Activated CD4-positive, alpha-beta memory T cell treated with anti-CD3 and anti-CD28 coated beads for 36 hours (primary cell): ENCODE measurements around the gene ATXN2. TPM values are rescaled to one million over a fixed set of nuclear protein-coding genes. Genes with fewer than 3 reads are reported as not detected.

ENCODE experiments used
- CTCF ChIA-PET: fragments of 350-600 bp; sonication (Branson Sonifier 250); formaldehyde crosslinking; loops from one replicate; lab custom pipeline; 2021; ENCODE audit warnings: antibody characterized with exemption, inconsistent platforms; lab: Charles Lee
- POLR2A ChIA-PET: fragments of 350-600 bp; sonication (Branson Sonifier 250); formaldehyde crosslinking; loops from one replicate; lab custom pipeline; 2021; ENCODE audit warnings: antibody characterized with exemption; lab: Charles Lee
- DNase-seq: peaks from one replicate; pipeline ENCODE4 v3.0.0-alpha.2; 2020
- H3K27ac Mint-ChIP-seq: one replicate; pipeline ENCODE4 v1.8.0; 2021; ENCODE audit warnings: mixed read lengths
- H3K27me3 Mint-ChIP-seq: one replicate; pipeline ENCODE4 v1.8.0; 2021; ENCODE audit warnings: mixed read lengths
- H3K36me3 Mint-ChIP-seq: one replicate; pipeline ENCODE4 v1.8.0; 2021; ENCODE audit warnings: mixed read lengths
- H3K4me1 Mint-ChIP-seq: one replicate; pipeline ENCODE4 v1.8.0; 2021; ENCODE audit warnings: low read depth, mixed read lengths
- H3K4me3 Mint-ChIP-seq: one replicate; pipeline ENCODE4 v1.8.0; 2021; ENCODE audit warnings: mild to moderate bottlenecking, mixed read lengths
- H3K9me3 Mint-ChIP-seq: one replicate; pipeline ENCODE4 v1.8.0; 2021; ENCODE audit warnings: mixed read lengths
- intact Hi-C: fragments of 100-400 bp; cut with micrococcal nuclease; formaldehyde crosslinking; loops from one replicate; pipeline ENCODE4 v1.15.1; 2023
- total RNA-seq, 2 experiments: library from RNA; stranded (reverse); gene quantifications; one replicate each; pipeline ENCODE4 v1.2.3, GENCODE V29; 2021

Gene ATXN2
- total RNA-seq, 2 experiments from 2014 or later, result 38.2 to 39.4 TPM

GRCh38 chr12:111440631-111441030 is 158.5 kb downstream of the ATXN2 start:
- H3K4me3 Mint-ChIP-seq, result no peak overlapping the region
- H3K27ac Mint-ChIP-seq, result no peak overlapping the region
- H3K27me3 Mint-ChIP-seq, result no peaks in the 10 kb centered on the region
- intact Hi-C loops, result loop anchor here (10.0 kb wide), 1 partner anchor 244 kb away; the partner anchor contains the start of genes ACAD10 and BRAP
- ChIA-PET CTCF (interaction anchor here (0.7 to 28.6 kb wide), 3 partner anchors 11 to 36 kb away, joined by 4 to 1161 read pairs (median 19); partner anchors contain the start of gene SH2B3), POLR2A (no interaction called here)
- H3K36me3 Mint-ChIP-seq, result peaks cover 15% of the 10 kb centered on the region
- peaks cover 92% of the 10 kb centered on the region for H3K4me1 Mint-ChIP-seq
- no peak for DNase-seq
- H3K9me3 Mint-ChIP-seq, result no peaks in the 10 kb centered on the region

GRCh38 chr12:111440152-111440551 is 159.0 kb downstream of the ATXN2 start:
- ChIA-PET POLR2A (no interaction called here), CTCF (interaction anchor here (3.3 to 28.6 kb wide), 2 partner anchors 12 to 36 kb away, joined by 19 to 1161 read pairs; partner anchors contain the start of gene SH2B3)
- no peak for DNase-seq
- H3K4me3 Mint-ChIP-seq, result no peak overlapping the region
- H3K4me1 Mint-ChIP-seq, result peaks cover 92% of the 10 kb centered on the region
- H3K27ac Mint-ChIP-seq, result peak overlapping the region; percentile 7
- H3K36me3 Mint-ChIP-seq, result peaks cover 15% of the 10 kb centered on the region
- intact Hi-C loops, result loop anchor here (10.0 kb wide), 1 partner anchor 245 kb away; the partner anchor contains the start of genes ACAD10 and BRAP
- H3K27me3 Mint-ChIP-seq, result no peaks in the 10 kb centered on the region
- no peaks in the 10 kb centered on the region for H3K9me3 Mint-ChIP-seq

- Mint-ChIP-seq H3K36me3 (peaks cover 15% of the 10 kb centered on the region), H3K4me1 (peaks cover 92% of the 10 kb centered on the region), H3K9me3 (no peaks in the 10 kb centered on the region), H3K27me3 (no peaks in the 10 kb centered on the region), H3K4me3 (no peak overlapping the region), H3K27ac (peak overlapping the region; percentile 18)
- peak; percentile 3 for DNase-seq
- intact Hi-C loops, result loop anchor here (10.0 kb wide), 2 partner anchors 245 to 665 kb away; partner anchors contain the start of genes ACAD10 and BRAP
- ChIA-PET POLR2A (interaction anchor here (1.5 kb wide), 1 partner anchor 9 kb away, joined by 4 read pairs; no protein-coding TSS in a partner anchor), CTCF (interaction anchor here (3.3 to 28.6 kb wide), 2 partner anchors 12 to 35 kb away, joined by 19 to 1161 read pairs; partner anchors contain the start of gene SH2B3)
These were observed 159.4 kb downstream of the ATXN2 start for GRCh38 chr12:111439657-111440151.

DNA sequence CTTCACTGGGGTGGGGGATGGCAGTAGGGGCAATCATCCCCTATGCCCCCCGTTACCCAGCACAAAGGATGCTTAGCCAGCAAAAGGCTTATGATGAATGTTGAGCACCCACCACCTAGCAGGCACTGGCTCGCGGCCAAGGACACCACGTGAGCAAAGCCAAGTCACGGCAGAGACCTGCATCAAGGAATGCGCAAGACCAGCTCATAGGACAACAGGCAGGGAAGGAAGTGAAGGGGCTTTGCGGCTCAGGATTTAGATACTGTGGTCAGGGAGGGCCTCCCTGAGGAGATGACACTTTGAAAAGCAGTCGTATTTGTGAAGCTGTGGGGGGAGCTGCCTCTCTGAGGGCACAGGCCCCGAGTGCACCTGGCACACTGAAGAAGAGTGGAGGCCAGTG is 160.6 kb downstream of the ATXN2 start:
- ChIA-PET POLR2A (interaction anchor here (1.5 kb wide), 1 partner anchor 10 kb away, joined by 4 read pairs; no protein-coding TSS in a partner anchor), CTCF (interaction anchor here (28.6 kb wide), 1 partner anchor 34 kb away, joined by 1161 read pairs; the partner anchor contains the start of gene SH2B3)
- Mint-ChIP-seq H3K27ac (peak overlapping the region; percentile 63), H3K9me3 (no peaks in the 10 kb centered on the region), H3K27me3 (no peaks in the 10 kb centered on the region), H3K36me3 (peaks cover 15% of the 10 kb centered on the region), H3K4me1 (peaks cover 91% of the 10 kb centered on the region), H3K4me3 (no peak overlapping the region)
- intact Hi-C loops, result loop anchor here (10.0 kb wide), 1 partner anchor 664 kb away; no protein-coding TSS in a partner anchor
- peak; percentile 69 for DNase-seq

DNA sequence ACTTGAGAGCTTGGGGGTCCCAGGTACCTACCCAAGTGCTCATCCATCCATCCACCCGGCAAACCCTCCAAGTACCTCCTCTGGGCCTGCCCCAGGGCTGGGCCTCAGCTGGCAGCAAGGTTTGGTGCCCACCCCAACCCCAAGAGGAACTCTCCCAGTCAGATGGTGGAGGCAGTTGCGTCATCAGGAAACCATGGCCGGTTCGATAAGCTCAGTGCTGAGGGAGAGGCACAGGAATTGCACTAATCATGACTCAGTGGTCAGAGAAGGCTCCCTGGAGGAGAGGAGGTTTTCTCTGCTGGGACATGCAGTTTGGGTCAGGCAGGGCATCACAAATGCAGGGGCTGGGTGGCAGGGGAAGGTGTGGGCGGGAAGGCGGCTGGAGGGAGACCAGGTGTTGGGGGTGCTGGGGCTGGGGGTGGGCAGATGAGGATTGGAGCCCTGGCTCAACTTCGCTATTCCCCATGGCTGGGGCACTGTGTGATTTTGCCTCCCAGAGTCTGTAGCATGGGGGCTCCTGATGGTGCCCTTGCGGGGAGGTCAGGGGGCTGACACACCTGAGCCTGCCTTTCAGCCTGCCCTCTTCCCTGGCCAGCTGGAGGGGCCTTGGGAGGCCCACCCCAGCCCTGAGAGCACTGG is 161.2 kb downstream of the ATXN2 start:
- ChIA-PET POLR2A (no interaction called here), CTCF (interaction anchor here (28.6 kb wide), 1 partner anchor 33 kb away, joined by 1161 read pairs; the partner anchor contains the start of gene SH2B3)
- H3K4me1 Mint-ChIP-seq, result peaks cover 91% of the 10 kb centered on the region
- intact Hi-C loops, result loop anchor here (10.0 kb wide), 1 partner anchor 663 kb away; no protein-coding TSS in a partner anchor
- peaks cover 15% of the 10 kb centered on the region for H3K36me3 Mint-ChIP-seq
- no peaks in the 10 kb centered on the region for H3K9me3 Mint-ChIP-seq
- no peaks in the 10 kb centered on the region for H3K27me3 Mint-ChIP-seq
- peak overlapping the region; percentile 71 for H3K27ac Mint-ChIP-seq
- no peak overlapping the region for H3K4me3 Mint-ChIP-seq
- no peak for DNase-seq

GRCh38 chr12:111436811-111437210 is 162.3 kb downstream of the ATXN2 start:
- peaks cover 16% of the 10 kb centered on the region for H3K36me3 Mint-ChIP-seq
- H3K9me3 Mint-ChIP-seq, result no peaks in the 10 kb centered on the region
- peak overlapping the region; percentile 62 for H3K27ac Mint-ChIP-seq
- ChIA-PET CTCF (interaction anchor here (28.6 kb wide), 1 partner anchor 32 kb away, joined by 1161 read pairs; the partner anchor contains the start of gene SH2B3), POLR2A (no interaction called here)
- H3K4me1 Mint-ChIP-seq, result peaks cover 91% of the 10 kb centered on the region
- no peaks in the 10 kb centered on the region for H3K27me3 Mint-ChIP-seq
- no peak overlapping the region for H3K4me3 Mint-ChIP-seq
- intact Hi-C loops, result loop anchor here (10.0 kb wide), 1 partner anchor 662 kb away; no protein-coding TSS in a partner anchor
- DNase-seq, result no peak

DNA sequence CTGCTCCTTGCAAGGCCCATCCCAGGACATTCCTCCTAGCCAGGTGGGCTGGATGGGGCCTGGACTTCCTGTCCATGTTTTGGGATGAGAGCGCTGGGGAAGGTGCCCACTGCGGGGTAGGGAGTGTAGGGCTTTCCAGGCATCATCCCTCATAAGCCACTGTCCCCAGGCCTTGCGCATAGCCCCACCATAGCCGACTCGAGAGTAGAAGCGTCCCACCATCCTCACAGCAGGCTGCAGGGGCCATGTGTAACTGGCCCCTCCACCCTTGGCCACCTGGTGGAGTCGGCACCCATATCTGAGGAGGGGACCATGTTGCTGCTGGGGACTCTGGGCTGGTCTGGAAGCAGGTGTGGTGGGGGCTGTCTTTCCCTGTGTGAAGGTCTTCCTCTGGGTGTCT is 162.8 kb downstream of the ATXN2 start:
- no peaks in the 10 kb centered on the region for H3K9me3 Mint-ChIP-seq
- no peaks in the 10 kb centered on the region for H3K27me3 Mint-ChIP-seq
- peak overlapping the region; percentile 20 for H3K4me3 Mint-ChIP-seq
- peaks cover 16% of the 10 kb centered on the region for H3K36me3 Mint-ChIP-seq
- ChIA-PET POLR2A (interaction anchor here (1.3 to 3.6 kb wide), 3 partner anchors 8 to 29 kb away, joined by 3 to 42 read pairs (median 9); no protein-coding TSS in a partner anchor), CTCF (interaction anchor here (2.5 to 28.6 kb wide), 3 partner anchors 9 to 32 kb away, joined by 32 to 1161 read pairs (median 46); partner anchors contain the start of gene SH2B3)
- peaks cover 91% of the 10 kb centered on the region for H3K4me1 Mint-ChIP-seq
- H3K27ac Mint-ChIP-seq, result peak overlapping the region; percentile 60
- DNase-seq, result no peak
- intact Hi-C loops, result loop anchor here (10.0 kb wide), 1 partner anchor 661 kb away; no protein-coding TSS in a partner anchor

DNA sequence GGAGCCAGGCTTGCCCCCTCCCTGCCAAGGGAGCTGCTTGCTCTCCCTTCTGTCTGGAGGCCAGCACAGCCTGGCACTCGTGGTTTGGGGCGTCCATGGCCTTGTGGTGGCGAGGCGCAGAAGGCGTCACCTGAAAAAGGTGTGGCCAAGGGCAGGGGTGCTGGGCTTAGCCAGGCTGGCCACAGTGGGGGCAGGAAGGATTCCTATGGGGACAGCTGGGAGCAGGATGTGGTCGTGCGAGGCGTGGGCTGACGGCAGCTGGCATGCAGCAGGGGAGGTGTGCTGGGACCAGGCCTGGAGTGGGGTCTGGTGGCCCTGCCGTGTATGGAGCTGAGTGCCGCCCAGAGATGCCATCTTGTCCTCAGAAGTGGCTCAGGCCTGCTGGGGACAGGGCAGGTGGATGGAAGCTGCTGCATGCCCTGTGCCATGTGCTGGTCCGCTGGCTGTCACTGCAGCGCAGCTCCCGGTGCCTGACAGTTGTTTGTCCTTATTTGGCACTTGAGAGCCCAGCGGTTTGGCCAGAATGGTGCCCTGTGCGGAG is 163.4 kb downstream of the ATXN2 start:
- Mint-ChIP-seq H3K36me3 (peaks cover 14% of the 10 kb centered on the region), H3K4me1 (peaks cover 90% of the 10 kb centered on the region), H3K27ac (peak overlapping the region; percentile 92), H3K4me3 (peak overlapping the region; percentile 43), H3K27me3 (no peaks in the 10 kb centered on the region), H3K9me3 (no peaks in the 10 kb centered on the region)
- ChIA-PET CTCF (interaction anchor here (2.5 to 28.6 kb wide), 3 partner anchors 9 to 31 kb away, joined by 32 to 1161 read pairs (median 46); partner anchors contain the start of gene SH2B3), POLR2A (interaction anchor here (1.2 to 3.6 kb wide), 6 partner anchors 9 to 36 kb away, joined by 3 to 42 read pairs (median 7); no protein-coding TSS in a partner anchor)
- peak; percentile 48 for DNase-seq
- intact Hi-C loops, result loop anchor here (1.0 to 10.0 kb wide), 3 partner anchors 10 to 661 kb away; partner anchors contain the start of gene SH2B3

DNA sequence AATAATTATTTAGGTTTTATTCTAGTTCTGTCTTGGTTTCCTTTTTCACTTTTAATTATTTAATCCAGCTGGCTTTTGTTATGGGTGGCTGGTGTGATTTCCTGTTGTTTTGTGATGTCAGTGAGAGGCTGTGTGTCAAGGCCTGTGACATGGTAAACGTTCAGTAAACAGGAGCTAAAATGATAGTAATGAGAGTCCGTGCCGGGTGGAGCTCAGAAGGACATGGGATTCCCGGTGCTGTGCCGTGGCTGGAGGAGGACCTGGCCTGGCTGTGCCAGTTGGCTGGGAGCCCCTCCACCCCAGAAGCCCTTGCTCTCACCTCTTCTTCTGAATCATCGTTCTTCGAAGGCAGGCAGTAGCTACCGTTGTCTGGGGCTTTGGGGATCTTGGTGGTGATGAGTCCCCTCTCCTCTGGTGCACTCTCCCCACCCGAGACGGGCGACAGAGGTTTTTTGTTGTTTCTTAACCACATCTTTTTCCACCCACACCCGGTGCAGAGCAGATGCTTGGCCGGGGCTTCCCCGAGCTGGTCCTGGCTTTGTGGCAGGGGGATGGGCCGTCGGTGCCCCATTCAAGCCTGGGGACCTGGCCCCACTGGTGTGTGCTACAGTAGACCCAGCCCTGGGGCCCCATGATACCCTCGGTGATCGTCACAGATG is 164.3 kb downstream of the ATXN2 start:
- Mint-ChIP-seq H3K9me3 (no peaks in the 10 kb centered on the region), H3K27ac (peak overlapping the region; percentile 92), H3K36me3 (peaks cover 11% of the 10 kb centered on the region), H3K4me3 (peak overlapping the region; percentile 61), H3K4me1 (peaks cover 89% of the 10 kb centered on the region), H3K27me3 (no peaks in the 10 kb centered on the region)
- intact Hi-C loops, result loop anchor here (1.0 to 10.0 kb wide), 3 partner anchors 10 to 660 kb away; partner anchors contain the start of gene SH2B3
- DNase-seq, result peak; percentile 91
- ChIA-PET CTCF (interaction anchor here (0.6 to 28.6 kb wide), 7 partner anchors 10 to 478 kb away, joined by 3 to 1161 read pairs (median 4); partner anchors contain the start of genes PHETA1 and SH2B3), POLR2A (interaction anchor here (1.2 to 3.6 kb wide), 7 partner anchors 9 to 36 kb away, joined by 3 to 42 read pairs (median 5); no protein-coding TSS in a partner anchor)

DNA sequence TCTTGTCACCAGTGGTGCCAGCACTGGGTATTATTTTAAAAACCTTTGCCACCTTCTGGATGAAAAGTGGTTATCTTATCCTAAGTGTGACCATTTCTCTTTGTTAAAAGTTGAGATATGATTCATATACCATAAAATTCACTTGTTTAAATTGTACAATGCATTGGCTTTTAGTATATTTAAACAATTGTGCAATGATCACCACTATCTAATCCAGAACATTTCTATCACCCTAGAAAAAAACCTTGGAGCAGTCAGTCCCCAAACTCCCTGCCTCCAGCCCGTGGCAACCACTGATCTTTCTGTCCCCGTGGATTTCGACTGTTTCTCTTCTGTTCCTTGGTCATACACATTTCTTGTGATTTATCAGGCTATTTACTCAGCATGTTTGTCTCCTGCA is 165.1 kb downstream of the ATXN2 start:
- Mint-ChIP-seq H3K4me1 (peaks cover 94% of the 10 kb centered on the region), H3K36me3 (peaks cover 11% of the 10 kb centered on the region), H3K4me3 (peak overlapping the region; percentile 61), H3K27me3 (no peaks in the 10 kb centered on the region), H3K27ac (peak overlapping the region; percentile 92), H3K9me3 (no peaks in the 10 kb centered on the region)
- no peak for DNase-seq
- intact Hi-C loops, result loop anchor here (10.0 kb wide), 1 partner anchor 659 kb away; no protein-coding TSS in a partner anchor
- CTCF ChIA-PET, result interaction anchor here (1.0 to 28.6 kb wide), 4 partner anchors 11 to 65 kb away, joined by 3 to 1161 read pairs (median 39); partner anchors contain the start of genes PHETA1 and SH2B3
- POLR2A ChIA-PET, result interaction anchor here (1.3 to 3.6 kb wide), 4 partner anchors 9 to 30 kb away, joined by 3 to 42 read pairs (median 16); no protein-coding TSS in a partner anchor
